ENCODE results near the gene C11orf65. TPM values are rescaled to one million over a fixed set of nuclear protein-coding genes. Genes with fewer than 3 reads are reported as not detected.

Gene C11orf65, protein sequence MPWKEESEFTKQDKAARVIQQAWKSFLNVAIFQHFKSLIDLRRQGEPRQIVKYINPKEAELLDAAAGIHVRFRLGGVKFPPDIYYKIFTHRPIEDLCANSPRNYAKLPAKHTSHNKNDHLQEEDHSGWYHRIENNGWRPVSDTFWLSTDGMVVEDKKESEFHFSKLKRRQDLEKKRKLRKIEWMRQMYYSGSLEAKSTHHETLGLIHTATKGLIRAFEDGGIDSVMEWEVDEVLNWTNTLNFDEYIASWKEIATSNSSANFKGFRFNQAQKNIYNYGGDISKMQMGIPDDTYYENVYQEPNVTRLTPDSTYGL
- 0.29 and 1.1 TPM in 2 replicates for total RNA-seq

DNA sequence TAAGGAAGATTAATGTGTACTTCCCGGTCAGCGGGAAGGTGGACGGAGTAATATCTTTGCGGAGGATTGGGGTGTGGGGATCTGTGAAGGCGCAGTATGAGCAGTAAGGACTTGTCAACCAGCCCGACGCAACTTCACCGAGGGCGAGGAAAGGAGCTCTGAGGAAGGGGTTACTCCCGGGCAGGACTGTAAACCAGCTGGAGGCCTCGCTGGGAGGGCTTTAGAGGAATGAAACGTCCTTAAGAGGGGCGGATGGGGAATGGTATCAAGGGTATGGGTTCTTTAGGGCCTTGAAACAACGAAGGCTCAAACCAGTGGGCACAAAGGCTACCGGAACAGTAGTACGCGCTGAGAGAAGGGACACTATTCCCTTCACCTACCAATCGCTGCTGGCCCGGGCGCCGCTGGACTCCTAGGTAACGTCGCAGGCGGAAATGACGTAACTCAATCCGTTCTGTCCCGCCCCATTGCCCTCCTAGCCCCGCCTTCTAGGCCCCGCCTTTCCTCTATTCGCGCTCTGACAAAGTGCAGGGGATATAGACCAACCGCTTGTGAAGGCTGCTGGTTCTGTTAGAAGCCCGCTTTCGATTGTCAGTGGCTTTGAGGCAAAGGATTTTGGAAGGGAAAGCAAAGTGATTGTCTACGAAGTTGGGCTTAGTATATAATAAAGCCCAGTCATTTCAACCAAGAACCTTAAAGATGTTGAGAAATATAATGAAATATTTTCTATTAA, at the start of gene C11orf65:
C11orf65 (minus strand) TSS at position 439 of the 733 bp plus-strand sequence. CDS start 5,970 bp downstream, outside the sequence.

GRCh38 chr11:108498046-108498815, 30.9 kb upstream of the C11orf65 start, which contains the start of gene POGLUT3:
Gene POGLUT3 (minus strand): TSS chr11:108498384. CDS start chr11:108498366, 18 bp downstream.

Other genes starting within 250 kb of the C11orf65 start
- 6.1 and 8.5 TPM in 2 replicates for gene NPAT, start 244.9 kb downstream of the C11orf65 start, total RNA-seq
- 24.8 and 44.7 TPM in 2 replicates for gene ATM, start 244.5 kb downstream of the C11orf65 start, total RNA-seq
- gene POGLUT3, start 30.9 kb upstream of the C11orf65 start, total RNA-seq: 38.9 and 41.8 TPM in 2 replicates
- gene EXPH5, start 126.2 kb upstream of the C11orf65 start, total RNA-seq: 0.86 and 1.4 TPM in 2 replicates
- gene DDX10, start 197.5 kb upstream of the C11orf65 start, total RNA-seq: 12.1 and 15.8 TPM in 2 replicates

All from myometrial cell (primary cell).